Epithelial cell of proximal tubule (primary cell): ENCODE data around the gene CDS2. TPM values are rescaled to one million over a fixed set of nuclear protein-coding genes. Genes with fewer than 3 reads are reported as not detected.
A peak's percentile ranks its signal among the peaks of the same experiment; 100 is the strongest.

Source experiments
- DNase-seq: peaks from one replicate; pipeline ENCODE4 v3.0.0-alpha.2; 2011; ENCODE audit warnings: low read depth
- H3K4me3 ChIP-seq: 2 replicates; pipeline ENCODE4 v1.5.1; 2011; ENCODE audit warnings: low read depth, mild to moderate bottlenecking, low read length
- CTCF ChIP-seq: conservative IDR thresholded peaks from 2 replicates; pipeline ENCODE4 v1.5.1; 2012; ENCODE audit warnings: low read depth, mild to moderate bottlenecking, low read length
- total RNA-seq: library from RNA; depleted of rRNA; stranded (reverse); fragments of >200 nt; gene quantifications from 2 replicates; pipeline ENCODE4 v1.2.3, GENCODE V29; 2015

Gene CDS2
- total RNA-seq, 1 donor from 2014 or later, result 18.7 TPM

GRCh38 chr20:5195655-5196054 lies 68.8 kb downstream of the CDS2 start:
- TF ChIP-seq CTCF, result no peak
- DNase-seq, result peak; percentile 38
- H3K4me3 ChIP-seq, result no peak overlapping the region

- H3K4me3 ChIP-seq, result no peak overlapping the region
- no peak for TF ChIP-seq CTCF
- no peak for DNase-seq
Measured at GRCh38 chr20:5196149-5196548, 69.3 kb downstream of the CDS2 start.

- TF ChIP-seq CTCF, result no peak
- no peak for DNase-seq
- no peak overlapping the region for H3K4me3 ChIP-seq
Measured at GRCh38 chr20:5197270-5197827, 70.5 kb downstream of the CDS2 start.

DNA sequence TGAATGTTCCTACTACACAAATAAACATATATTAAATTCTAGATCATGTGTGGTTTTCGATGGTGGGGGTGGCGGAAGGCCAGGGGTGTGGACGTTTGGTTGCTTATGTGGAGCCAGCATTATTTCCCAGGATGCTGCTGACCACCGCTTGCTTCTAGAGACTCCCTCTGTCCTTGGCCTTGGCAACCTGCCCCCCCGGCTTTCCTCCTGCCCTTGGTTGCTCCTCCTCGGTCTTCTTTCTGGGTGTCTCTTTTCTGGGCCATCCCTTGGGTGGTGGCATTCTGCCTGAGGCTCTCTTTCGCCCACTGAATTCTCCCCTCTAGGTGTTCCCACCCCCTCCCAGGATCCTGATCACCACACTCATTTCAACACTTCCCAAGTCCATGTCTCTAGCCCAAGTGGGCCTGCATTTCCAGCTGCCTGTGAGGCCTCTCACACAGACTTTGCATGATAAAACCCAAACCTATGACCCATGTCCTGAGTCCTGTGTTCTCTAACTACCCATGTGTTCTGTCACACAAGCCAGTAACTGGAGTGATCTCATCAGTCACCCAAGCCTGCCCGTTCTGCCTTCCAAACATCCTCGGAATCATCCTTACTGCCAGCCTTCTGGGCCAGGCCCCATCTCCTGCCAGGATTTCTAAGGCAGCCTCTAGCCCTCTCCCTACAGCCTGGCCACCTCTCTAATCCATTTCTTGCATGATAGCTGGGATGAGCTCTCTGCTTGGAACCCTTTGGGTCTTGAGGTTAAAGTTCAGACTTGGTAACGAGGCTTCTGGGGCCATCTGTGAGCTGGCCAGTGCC lies 71.2 kb downstream of the CDS2 start:
- no peak for DNase-seq
- no peak for TF ChIP-seq CTCF
- no peak overlapping the region for H3K4me3 ChIP-seq

DNA sequence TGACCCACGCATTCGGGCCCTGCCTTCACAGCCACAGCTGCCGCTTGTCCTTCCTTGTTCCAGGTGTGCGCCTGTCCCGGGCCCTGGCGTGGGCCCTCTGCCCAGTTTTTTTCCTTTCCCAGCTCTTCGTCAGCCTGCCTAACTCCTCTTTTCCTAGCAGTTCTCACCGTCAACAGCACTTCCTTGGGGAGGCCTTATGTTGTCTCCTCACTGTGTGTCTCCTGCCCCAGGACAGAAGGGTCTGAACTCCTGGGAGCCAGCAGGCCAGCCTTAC lies 71.8 kb downstream of the CDS2 start:
- DNase-seq, result no peak
- H3K4me3 ChIP-seq, result no peak overlapping the region
- TF ChIP-seq CTCF, result no peak

- TF ChIP-seq CTCF, result no peak
- no peak overlapping the region for H3K4me3 ChIP-seq
- DNase-seq, result no peak
Measured at GRCh38 chr20:5203380-5203779, 76.6 kb downstream of the CDS2 start.
